ENCODE data around the gene GSN. TPM values are rescaled to one million over a fixed set of nuclear protein-coding genes. Genes with fewer than 3 reads are reported as not detected.
A peak's percentile ranks its signal among the peaks of the same experiment; 100 is the strongest.

The GSN gene
- total RNA-seq, 4 donors from 2014 or later = 628 to 986 (median 782) TPM

DNA sequence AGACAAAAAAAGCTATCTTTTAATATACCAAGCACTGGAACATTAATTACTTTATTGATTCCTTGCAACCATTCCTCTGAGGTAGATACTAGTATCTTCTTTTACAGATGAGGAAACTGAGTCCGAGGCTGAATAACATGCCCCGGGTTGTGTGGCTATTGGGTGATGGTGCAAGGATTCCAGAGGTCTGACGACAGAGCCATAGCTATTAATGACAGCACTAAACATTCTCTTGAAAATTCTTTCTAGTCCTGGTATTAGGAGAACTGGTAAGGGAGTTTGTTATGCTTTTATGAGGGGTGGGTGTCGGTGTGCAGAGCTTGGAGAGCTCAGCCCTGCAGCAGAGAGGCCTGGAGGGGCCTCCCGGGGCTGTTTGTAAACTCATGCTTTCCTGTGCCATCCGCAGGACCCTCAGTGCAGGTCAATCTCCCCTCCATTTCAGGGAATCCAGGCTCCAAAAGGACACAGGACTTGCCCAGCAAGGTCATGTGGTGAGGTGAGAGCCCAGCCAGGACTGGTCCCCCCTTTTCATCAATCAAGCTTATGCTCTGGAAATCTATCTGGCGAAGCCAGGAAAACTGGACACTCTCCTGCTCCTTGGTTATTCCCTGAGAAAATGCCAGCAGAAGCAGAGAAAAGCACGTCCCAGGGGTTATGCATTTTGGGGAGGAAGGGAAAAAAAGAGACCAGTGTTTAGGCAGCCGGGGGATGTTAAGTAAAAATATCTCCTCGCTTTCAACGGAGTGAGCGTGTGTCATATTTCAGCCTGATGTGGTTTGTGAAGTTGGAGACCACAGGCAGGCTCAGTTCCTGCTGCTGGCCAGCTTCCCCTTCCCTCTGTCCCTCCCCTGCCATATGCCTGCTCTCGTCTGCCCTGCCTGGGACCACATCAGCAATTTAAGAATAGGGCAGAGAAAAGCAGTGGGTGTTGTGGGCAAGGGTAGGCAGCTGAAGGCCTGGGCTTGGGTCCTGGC lies 3.7 kb downstream of the GSN start:
- Histone ChIP-seq H3K27ac (peak overlapping the region; percentile 92 to 98 (median 95)), H3K36me3 (no peaks in the 10 kb centered on the region), H3K27me3 (no peaks in the 10 kb centered on the region), H3K9me3 (no peaks in the 10 kb centered on the region), H3K4me3 (peak overlapping the region in 2 of 4 donors; percentile 1 to 2), H3K4me1 (peaks cover 29 to 89% (median 72%) of the 10 kb centered on the region in 4 donors)
- WGBS, 2 donors (ENCODE audit: low coverage in 1 of 2) = 48 to 53% methylated on average over 7 to 13 of the region's 13 CpGs
- TF ChIP-seq EP300 (IDR thresholded peaks at IDR 0.05; ENCODE audit: low read depth) = no peak
- TF ChIP-seq POLR2AphosphoS5 (IDR thresholded peaks at IDR 0.05) = peak in 2 of 3 donors; percentile 28 to 42
- TF ChIP-seq, protein P1, sequence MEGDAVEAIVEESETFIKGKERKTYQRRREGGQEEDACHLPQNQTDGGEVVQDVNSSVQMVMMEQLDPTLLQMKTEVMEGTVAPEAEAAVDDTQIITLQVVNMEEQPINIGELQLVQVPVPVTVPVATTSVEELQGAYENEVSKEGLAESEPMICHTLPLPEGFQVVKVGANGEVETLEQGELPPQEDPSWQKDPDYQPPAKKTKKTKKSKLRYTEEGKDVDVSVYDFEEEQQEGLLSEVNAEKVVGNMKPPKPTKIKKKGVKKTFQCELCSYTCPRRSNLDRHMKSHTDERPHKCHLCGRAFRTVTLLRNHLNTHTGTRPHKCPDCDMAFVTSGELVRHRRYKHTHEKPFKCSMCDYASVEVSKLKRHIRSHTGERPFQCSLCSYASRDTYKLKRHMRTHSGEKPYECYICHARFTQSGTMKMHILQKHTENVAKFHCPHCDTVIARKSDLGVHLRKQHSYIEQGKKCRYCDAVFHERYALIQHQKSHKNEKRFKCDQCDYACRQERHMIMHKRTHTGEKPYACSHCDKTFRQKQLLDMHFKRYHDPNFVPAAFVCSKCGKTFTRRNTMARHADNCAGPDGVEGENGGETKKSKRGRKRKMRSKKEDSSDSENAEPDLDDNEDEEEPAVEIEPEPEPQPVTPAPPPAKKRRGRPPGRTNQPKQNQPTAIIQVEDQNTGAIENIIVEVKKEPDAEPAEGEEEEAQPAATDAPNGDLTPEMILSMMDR (IDR thresholded peaks at IDR 0.05) = no peak
- no peak for TF ChIP-seq POLR2A (IDR thresholded peaks at IDR 0.05)
- intact Hi-C loops (cut with DNase I; ENCODE audit: low total_unique reads) (no loop called here), in situ Hi-C loops (cut with MboI; ENCODE audit: low pct_ligation_motif_present in 1 of 4, low pct_unique_long_range_greater_than_20kb in 1 of 4, low sequenced_read_pairs in 3 of 4) (no loop called here)
- no peak for DNase-seq

GRCh38 chr9:121272401-121272948 lies 4.5 kb downstream of the GSN start:
- WGBS, 2 donors (ENCODE audit: low coverage in 1 of 2) = 65% methylated on average over 6 of the region's 6 CpGs; no CpG with 5 or more reads in 1 of the 2 donors
- Histone ChIP-seq H3K4me3 (no peak overlapping the region), H3K4me1 (peaks cover 23 to 88% (median 72%) of the 10 kb centered on the region in 4 donors), H3K27me3 (no peaks in the 10 kb centered on the region), H3K36me3 (no peaks in the 10 kb centered on the region), H3K9me3 (no peaks in the 10 kb centered on the region), H3K27ac (peak overlapping the region; percentile 92 to 98 (median 95))
- no peak for TF ChIP-seq POLR2A (IDR thresholded peaks at IDR 0.05)
- TF ChIP-seq, protein P1 (IDR thresholded peaks at IDR 0.05) = no peak
- no peak for TF ChIP-seq EP300 (IDR thresholded peaks at IDR 0.05; ENCODE audit: low read depth)
- no peak for TF ChIP-seq POLR2AphosphoS5 (IDR thresholded peaks at IDR 0.05)
- in situ Hi-C loops (cut with MboI; ENCODE audit: low pct_ligation_motif_present in 1 of 4, low pct_unique_long_range_greater_than_20kb in 1 of 4, low sequenced_read_pairs in 3 of 4) (no loop called here), intact Hi-C loops (cut with DNase I; ENCODE audit: low total_unique reads) (no loop called here)
- no peak for DNase-seq

DNA sequence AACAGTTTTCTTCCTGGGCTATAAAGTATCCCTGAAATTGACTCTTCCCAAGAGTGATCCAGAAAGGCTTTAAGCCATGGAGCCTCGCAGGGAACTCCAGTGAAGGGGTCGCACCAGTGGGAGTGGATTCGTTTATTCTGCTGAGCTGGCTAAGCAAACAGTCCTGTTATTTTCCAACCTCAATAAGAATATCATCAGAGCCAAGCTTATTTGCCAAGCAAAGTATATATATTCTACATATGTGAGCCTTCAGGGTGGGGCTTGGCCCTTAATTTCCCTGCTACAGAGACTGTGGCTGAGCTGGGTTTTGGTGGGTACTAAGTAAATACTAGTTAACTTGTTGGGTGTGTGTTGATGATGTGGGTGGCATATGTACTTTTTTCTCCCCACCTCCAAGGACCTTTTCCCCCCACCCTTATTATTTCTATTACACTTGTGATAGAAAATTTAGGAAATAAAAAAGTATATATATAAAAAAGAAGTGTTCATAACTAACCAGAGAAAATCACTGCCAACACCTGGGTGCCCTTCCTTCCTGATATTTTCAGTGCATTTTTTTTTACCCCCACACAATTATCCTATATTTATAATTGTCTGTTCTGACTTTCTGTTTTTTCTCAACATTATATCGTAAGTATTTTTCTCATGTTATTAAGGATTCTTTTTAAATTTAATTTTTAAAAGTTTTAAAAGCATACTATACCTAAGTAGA lies 5.3 kb downstream of the GSN start:
- TF ChIP-seq EP300 (IDR thresholded peaks at IDR 0.05; ENCODE audit: low read depth) = no peak
- TF ChIP-seq, protein P1 (IDR thresholded peaks at IDR 0.05) = no peak
- TF ChIP-seq POLR2A (IDR thresholded peaks at IDR 0.05) = no peak
- TF ChIP-seq POLR2AphosphoS5 (IDR thresholded peaks at IDR 0.05) = no peak
- peak overlapping the region; percentile 92 to 98 (median 95) for H3K27ac ChIP-seq
- no peaks in the 10 kb centered on the region for H3K9me3 ChIP-seq
- H3K27me3 ChIP-seq = no peaks in the 10 kb centered on the region
- intact Hi-C loops (cut with DNase I; ENCODE audit: low total_unique reads) = no loop called here
- DNase-seq = no peak
- no peaks in the 10 kb centered on the region for H3K36me3 ChIP-seq
- no peak overlapping the region for H3K4me3 ChIP-seq
- 45 to 100% methylated on average over 1 to 4 of the region's 4 CpGs for WGBS, 2 donors (ENCODE audit: low coverage in 1 of 2)
- in situ Hi-C loops (cut with MboI; ENCODE audit: low pct_ligation_motif_present in 1 of 4, low pct_unique_long_range_greater_than_20kb in 1 of 4, low sequenced_read_pairs in 3 of 4) = no loop called here
- H3K4me1 ChIP-seq = peaks cover 21 to 92% (median 78%) of the 10 kb centered on the region in 4 donors

DNA sequence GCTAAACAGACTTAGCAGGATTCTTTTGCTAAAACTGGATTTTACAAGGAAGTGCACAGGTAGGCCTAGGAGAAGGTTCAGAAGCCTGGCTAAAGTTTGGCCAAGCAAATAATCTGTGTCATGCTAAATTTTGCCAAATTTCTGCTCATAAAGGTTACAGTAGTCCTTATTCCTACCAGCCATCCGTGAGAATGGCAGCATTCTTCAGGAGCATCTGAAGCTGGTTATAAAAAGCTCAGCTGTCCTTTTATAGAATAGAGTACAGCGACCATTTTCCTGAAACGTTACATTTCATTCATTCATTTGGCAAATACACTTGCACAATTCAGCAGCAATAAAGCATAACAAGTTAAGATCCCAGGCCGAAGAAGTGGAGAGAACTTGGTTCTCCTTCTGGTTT lies 6.9 kb downstream of the GSN start:
- Histone ChIP-seq H3K36me3 (no peaks in the 10 kb centered on the region), H3K27me3 (no peaks in the 10 kb centered on the region), H3K9me3 (no peaks in the 10 kb centered on the region), H3K4me3 (no peak overlapping the region), H3K27ac (peak overlapping the region; percentile 21 to 98 (median 95)), H3K4me1 (peaks cover 30 to 94% (median 83%) of the 10 kb centered on the region in 4 donors)
- 57 to 66% methylated on average over 4 of the region's 4 CpGs for WGBS, 2 donors (ENCODE audit: low coverage in 1 of 2)
- DNase-seq = no peak
- in situ Hi-C loops (cut with MboI; ENCODE audit: low pct_ligation_motif_present in 1 of 4, low pct_unique_long_range_greater_than_20kb in 1 of 4, low sequenced_read_pairs in 3 of 4) (no loop called here), intact Hi-C loops (cut with DNase I; ENCODE audit: low total_unique reads) (no loop called here)
- TF ChIP-seq EP300 (IDR thresholded peaks at IDR 0.05; ENCODE audit: low read depth) = no peak
- no peak for TF ChIP-seq POLR2A (IDR thresholded peaks at IDR 0.05)
- TF ChIP-seq POLR2AphosphoS5 (IDR thresholded peaks at IDR 0.05) = no peak
- TF ChIP-seq, protein P1 (IDR thresholded peaks at IDR 0.05) = no peak

Measured in transverse colon (tissue), 4 donors.